Trophoblast cell (in vitro differentiated cells and primary cell): ENCODE data around the gene TACC2.

Experiments used
- DNase-seq, 2 donors: peaks; one replicate each; pipeline ENCODE4 v3.0.0-alpha.2; 2016
- H2AFZ ChIP-seq: 2 replicates; pipeline ENCODE4 v1.6.1; 2013; ENCODE audit warnings: low read length, moderate library complexity, mild to moderate bottlenecking; ENCODE audit not compliant: insufficient read depth, poor library complexity
- H2AK5ac ChIP-seq: 2 replicates; pipeline ENCODE4 v1.6.1; 2013; ENCODE audit warnings: mild to moderate bottlenecking, low read length
- H2BK120ac ChIP-seq: 2 replicates; pipeline ENCODE4 v1.6.1; 2013; ENCODE audit warnings: low read length, mild to moderate bottlenecking, moderate library complexity; ENCODE audit not compliant: insufficient read depth, poor library complexity
- H2BK12ac ChIP-seq: 2 replicates; pipeline ENCODE4 v1.6.1; 2013; ENCODE audit warnings: mild to moderate bottlenecking, low read length, moderate library complexity
- H2BK5ac ChIP-seq: 2 replicates; pipeline ENCODE4 v1.6.1; 2013; ENCODE audit warnings: low read length, low read depth, moderate library complexity, mild to moderate bottlenecking; ENCODE audit not compliant: poor library complexity
- H3K14ac ChIP-seq: 2 replicates; pipeline ENCODE4 v1.6.1; 2013; ENCODE audit warnings: mild to moderate bottlenecking, low read length
- H3K18ac ChIP-seq: 2 replicates; pipeline ENCODE4 v1.6.1; 2013; ENCODE audit warnings: mild to moderate bottlenecking, low read length
- H3K23ac ChIP-seq: 2 replicates; pipeline ENCODE4 v1.6.1; 2013; ENCODE audit warnings: low read length
- H3K27ac ChIP-seq: 2 replicates; pipeline ENCODE4 v1.5.1; 2013; ENCODE audit warnings: low read depth, mild to moderate bottlenecking, inconsistent platforms, low read length, moderate library complexity
- H3K27me3 ChIP-seq: 2 replicates; pipeline ENCODE4 v1.6.1; 2013; ENCODE audit warnings: inconsistent platforms, mild to moderate bottlenecking, low read length, moderate library complexity; ENCODE audit not compliant: insufficient read depth
- H3K36me3 ChIP-seq, 2 experiments: 1 replicate in 1 of 2; 2 replicates in 1 of 2; pipeline ENCODE4 v1.6.1; 2013; ENCODE audit warnings: low read length in 2 of 2, mild to moderate bottlenecking in 2 of 2, moderate library complexity in 1 of 2; ENCODE audit not compliant: insufficient read depth in 2 of 2, control insufficient read depth in 1 of 2
- H3K4ac ChIP-seq: 2 replicates; pipeline ENCODE4 v1.6.1; 2013; ENCODE audit warnings: low read depth, mild to moderate bottlenecking, low read length, moderate library complexity
- H3K4me1 ChIP-seq, 2 experiments: 1 replicate in 1 of 2; 2 replicates in 1 of 2; pipeline ENCODE4 v1.6.1; 2013; ENCODE audit warnings: low read length in 2 of 2, mild to moderate bottlenecking in 2 of 2, moderate library complexity in 1 of 2; ENCODE audit not compliant: insufficient read depth in 2 of 2, control insufficient read depth in 1 of 2
- H3K4me2 ChIP-seq: 2 replicates; pipeline ENCODE4 v1.6.1; 2013; ENCODE audit warnings: inconsistent platforms, mild to moderate bottlenecking, low read length, moderate library complexity
- H3K4me3 ChIP-seq: 2 replicates; pipeline ENCODE4 v1.5.1; 2013; ENCODE audit warnings: mild to moderate bottlenecking, low read depth, low read length, inconsistent platforms
- H3K79me1 ChIP-seq: one replicate; pipeline ENCODE4 v1.6.1; 2013; ENCODE audit warnings: low read length
- H3K79me2 ChIP-seq: 2 replicates; pipeline ENCODE4 v1.6.1; 2013; ENCODE audit warnings: low read length, mild to moderate bottlenecking; ENCODE audit not compliant: control insufficient read depth, insufficient read depth, poor library complexity
- H3K9ac ChIP-seq: 2 replicates; pipeline ENCODE4 v1.6.1; 2013; ENCODE audit warnings: mild to moderate bottlenecking, low read length
- H3K9me3 ChIP-seq: 2 replicates; pipeline ENCODE4 v1.6.1; 2013; ENCODE audit warnings: low read depth, mild to moderate bottlenecking, control low read depth, inconsistent platforms, low read length; ENCODE audit not compliant: insufficient read depth
- H4K12ac ChIP-seq: 2 replicates; pipeline ENCODE4 v1.6.1; 2013; ENCODE audit warnings: low read depth, mild to moderate bottlenecking, low read length, moderate library complexity
- H4K8ac ChIP-seq: 2 replicates; pipeline ENCODE4 v1.6.1; 2013; ENCODE audit warnings: low read depth, mild to moderate bottlenecking, low read length, moderate library complexity
- H4K91ac ChIP-seq: one replicate; pipeline ENCODE4 v1.6.1; 2013; ENCODE audit warnings: low read depth, mild to moderate bottlenecking, low read length, moderate library complexity
- WGBS: extraction: QIAGEN DNeasy Blood & Tissue Kit; methylation state at CpG from one replicate; pipeline ENCODE4 v1.1.7; 2013; ENCODE audit warnings: missing lambda C conversion rate; ENCODE audit not compliant: insufficient read length, insufficient coverage; ENCODE audit errors: extremely low coverage; 5-methylcytosine and 5-hydroxymethylcytosine counted together

TACC2 gene

DNA sequence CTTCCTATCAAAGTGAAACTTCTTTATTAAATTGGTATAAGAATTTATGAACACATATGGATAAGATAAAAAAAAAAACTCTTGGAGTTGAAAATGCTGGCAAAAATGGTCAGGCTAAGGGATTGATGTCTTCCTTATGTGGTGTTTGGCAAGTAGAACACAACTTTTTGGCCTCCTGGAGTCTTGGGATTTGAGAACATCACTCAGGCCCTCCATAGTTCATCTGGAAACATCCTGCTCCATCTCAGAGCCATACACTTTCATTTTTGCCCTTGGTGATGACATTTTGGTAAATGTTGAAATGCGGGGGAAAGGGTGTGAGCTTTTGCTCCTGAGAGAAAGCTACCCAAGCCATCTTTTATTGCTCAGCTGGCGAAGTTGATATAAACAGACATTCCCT is 254.6 kb downstream of the TACC2 start:
- H3K4me1 ChIP-seq = no peaks in the 10 kb centered on the region
- H3K4me2 ChIP-seq = no peak overlapping the region
- no CpG with 5 or more reads among the region's 2 CpGs for WGBS
- H2AFZ ChIP-seq = no peak overlapping the region
- H4K12ac ChIP-seq = no peak overlapping the region
- H3K27ac ChIP-seq = no peak overlapping the region
- H3K4ac ChIP-seq = no peak overlapping the region
- no peak overlapping the region for H3K9ac ChIP-seq
- H3K9me3 ChIP-seq = peaks cover 1% of the 10 kb centered on the region
- H3K79me2 ChIP-seq = no peaks in the 10 kb centered on the region
- no peak overlapping the region for H2AK5ac ChIP-seq
- no peak overlapping the region for H3K14ac ChIP-seq
- no peak overlapping the region for H3K23ac ChIP-seq
- H2BK120ac ChIP-seq = no peak overlapping the region
- no peak overlapping the region for H3K4me3 ChIP-seq
- no peak overlapping the region for H2BK12ac ChIP-seq
- no peak overlapping the region for H4K91ac ChIP-seq
- no peaks in the 10 kb centered on the region for H3K79me1 ChIP-seq
- no peak overlapping the region for H4K8ac ChIP-seq
- no peak overlapping the region for H2BK5ac ChIP-seq
- H3K36me3 ChIP-seq = peaks cover 5 to 7% of the 10 kb centered on the region in 2 experiments
- no peaks in the 10 kb centered on the region for H3K27me3 ChIP-seq
- DNase-seq = no peak
- H3K18ac ChIP-seq = no peak overlapping the region

DNA sequence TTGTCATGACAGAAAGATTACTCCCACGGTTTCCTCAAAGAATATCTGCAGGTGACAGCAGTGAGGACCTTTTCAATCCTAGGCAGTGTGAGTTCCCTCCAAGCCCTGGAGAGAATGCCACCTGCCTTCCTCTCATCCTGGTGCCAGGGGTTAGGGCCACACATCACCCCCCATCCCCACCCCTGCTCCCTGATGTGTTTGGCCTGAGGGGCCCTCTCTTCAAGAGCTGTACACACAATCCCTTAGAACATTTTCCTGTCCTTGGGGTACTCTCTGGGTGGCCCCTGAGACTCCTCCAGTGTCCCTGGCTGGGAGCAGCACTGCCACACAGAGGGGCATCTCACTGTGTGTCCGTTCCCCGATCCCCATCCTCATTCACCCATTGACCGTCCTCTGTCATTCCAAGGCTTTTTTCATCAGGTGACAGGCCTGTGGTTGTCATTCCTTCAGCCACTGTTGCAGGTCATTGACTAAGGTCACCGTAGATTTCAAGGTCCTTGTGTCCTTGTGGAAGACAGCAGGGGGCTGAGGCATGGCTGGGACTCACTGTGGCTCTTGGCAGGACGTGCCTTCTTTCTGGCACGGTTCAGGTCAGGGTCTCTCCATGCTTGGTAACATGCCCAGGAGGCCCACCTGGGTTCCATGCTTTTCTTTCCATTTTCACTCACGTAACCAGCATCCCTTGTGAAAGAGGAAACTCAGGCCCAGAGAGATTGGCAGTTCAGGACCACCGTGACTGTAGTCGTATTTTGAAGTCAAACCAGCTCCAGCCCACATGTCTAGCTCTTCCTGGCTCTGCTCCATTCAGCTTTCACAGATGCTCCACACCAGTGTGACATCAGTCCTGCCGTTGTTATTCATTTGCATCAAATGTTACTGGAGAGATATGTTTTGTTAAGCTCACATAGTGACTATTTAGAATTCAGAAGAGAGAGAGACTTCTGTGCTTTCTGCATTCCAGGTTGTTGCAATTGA is 255.3 kb downstream of the TACC2 start:
- Histone ChIP-seq H3K23ac (no peak overlapping the region), H4K91ac (no peak overlapping the region), H3K27ac (no peak overlapping the region), H3K36me3 (peaks cover 5 to 7% of the 10 kb centered on the region in 2 experiments), H2AK5ac (no peak overlapping the region), H2BK12ac (no peak overlapping the region), H3K4ac (no peak overlapping the region), H3K18ac (no peak overlapping the region), H2AFZ (no peak overlapping the region), H2BK120ac (no peak overlapping the region), H4K8ac (no peak overlapping the region), H3K79me2 (no peaks in the 10 kb centered on the region), H4K12ac (no peak overlapping the region), H3K4me1 (peaks cover 0 to 1% of the 10 kb centered on the region in 2 experiments), H3K4me2 (no peak overlapping the region), H3K79me1 (no peaks in the 10 kb centered on the region), H3K27me3 (no peaks in the 10 kb centered on the region), H3K14ac (no peak overlapping the region), H2BK5ac (no peak overlapping the region), H3K4me3 (no peak overlapping the region), H3K9ac (no peak overlapping the region), H3K9me3 (peaks cover 1% of the 10 kb centered on the region)
- no peak for DNase-seq
- no CpG with 5 or more reads among the region's 11 CpGs for WGBS

DNA sequence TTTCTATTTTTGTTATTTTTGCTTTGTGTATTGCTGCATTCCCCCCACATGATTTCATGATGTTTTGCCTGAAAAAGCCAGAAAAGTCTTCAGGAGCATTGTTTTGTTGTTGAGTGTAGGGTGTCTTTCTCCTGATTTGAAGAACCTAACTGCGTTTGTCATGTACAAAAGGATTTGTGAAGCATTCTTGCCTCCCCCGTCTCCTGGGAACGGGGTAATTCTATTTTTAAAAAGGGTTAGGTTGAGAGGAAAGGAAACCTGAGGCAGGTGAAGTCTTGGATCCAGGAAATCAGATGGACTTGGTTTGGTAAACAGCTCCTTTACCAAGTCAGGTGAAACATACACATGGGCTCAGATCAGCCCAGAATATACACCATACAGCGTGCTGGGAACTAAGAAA is 256.2 kb downstream of the TACC2 start:
- peaks cover 1% of the 10 kb centered on the region for H3K9me3 ChIP-seq
- no peak overlapping the region for H3K23ac ChIP-seq
- no peaks in the 10 kb centered on the region for H3K27me3 ChIP-seq
- no peak overlapping the region for H3K4me3 ChIP-seq
- no peak overlapping the region for H3K27ac ChIP-seq
- H2BK5ac ChIP-seq = no peak overlapping the region
- no peak overlapping the region for H3K14ac ChIP-seq
- no peak overlapping the region for H4K12ac ChIP-seq
- H2AK5ac ChIP-seq = no peak overlapping the region
- no peaks in the 10 kb centered on the region for H3K79me2 ChIP-seq
- H2AFZ ChIP-seq = no peak overlapping the region
- H3K4ac ChIP-seq = no peak overlapping the region
- H3K4me2 ChIP-seq = no peak overlapping the region
- H3K4me1 ChIP-seq = peaks cover 0 to 5% of the 10 kb centered on the region in 2 experiments
- no peak overlapping the region for H4K91ac ChIP-seq
- H3K18ac ChIP-seq = no peak overlapping the region
- DNase-seq = no peak
- no CpG with 5 or more reads among the region's 4 CpGs for WGBS
- no peak overlapping the region for H3K9ac ChIP-seq
- H4K8ac ChIP-seq = no peak overlapping the region
- H3K79me1 ChIP-seq = no peaks in the 10 kb centered on the region
- peaks cover 5% of the 10 kb centered on the region in 2 experiments for H3K36me3 ChIP-seq
- H2BK120ac ChIP-seq = no peak overlapping the region
- H2BK12ac ChIP-seq = no peak overlapping the region

DNA sequence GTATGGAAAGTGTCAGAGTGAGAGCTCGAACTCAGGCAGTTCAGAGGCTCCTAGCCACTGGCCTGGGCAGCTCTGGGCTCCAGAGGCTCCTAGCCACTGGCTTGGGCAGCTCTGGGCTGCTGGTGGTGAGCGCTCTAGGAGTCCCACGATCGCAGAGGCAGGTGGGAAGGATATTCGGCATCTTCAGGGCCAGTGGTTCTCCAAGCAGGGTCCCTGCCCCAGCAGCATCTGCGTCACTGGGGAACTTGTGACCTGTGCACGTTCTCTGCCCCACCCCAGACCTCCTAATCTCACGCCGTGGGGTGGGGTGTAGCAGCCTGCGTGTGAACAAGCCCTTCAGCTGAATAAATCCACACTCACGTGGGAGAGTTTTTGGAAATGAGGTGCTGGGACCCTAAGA is 256.9 kb downstream of the TACC2 start:
- Histone ChIP-seq H3K79me2 (no peaks in the 10 kb centered on the region), H3K27me3 (no peaks in the 10 kb centered on the region), H3K18ac (no peak overlapping the region), H2AK5ac (no peak overlapping the region), H3K9me3 (peaks cover 1% of the 10 kb centered on the region), H3K4me2 (no peak overlapping the region), H2AFZ (no peak overlapping the region), H3K9ac (no peak overlapping the region), H3K4ac (no peak overlapping the region), H2BK12ac (no peak overlapping the region), H3K14ac (no peak overlapping the region), H4K12ac (no peak overlapping the region), H2BK120ac (no peak overlapping the region), H2BK5ac (no peak overlapping the region), H4K91ac (no peak overlapping the region), H3K23ac (no peak overlapping the region), H3K4me3 (no peak overlapping the region), H4K8ac (no peak overlapping the region), H3K4me1 (peaks cover 0 to 5% of the 10 kb centered on the region in 2 experiments), H3K36me3 (peaks cover 5% of the 10 kb centered on the region in 2 experiments), H3K27ac (no peak overlapping the region), H3K79me1 (no peaks in the 10 kb centered on the region)
- DNase-seq = no peak
- no CpG with 5 or more reads among the region's 11 CpGs for WGBS
